A673 (cell line): Measurements from ENCODE around the gene ADAMTSL2.

Source experiments
- EZH2 ChIP-seq: fragments of 200-600 bp; sonication (generic); IDR thresholded peaks from 2 replicates; pipeline ENCODE4 v1.6.1; 2017; ENCODE audit warnings: borderline replicate concordance, low read depth, mild to moderate bottlenecking, mixed read lengths, antibody characterized with exemption, low read length; ENCODE audit not compliant: poor library complexity, severe bottlenecking
- TF ChIP-seq, protein P1 (sequence below): fragments of 300-800, 200-600 bp; sonication (generic); conservative IDR thresholded peaks from 2 replicates; pipeline ENCODE4 v1.5.1; 2017; ENCODE audit warnings: low read depth, mild to moderate bottlenecking, antibody characterized with exemption, low read length, moderate library complexity, mixed read lengths

DNA sequence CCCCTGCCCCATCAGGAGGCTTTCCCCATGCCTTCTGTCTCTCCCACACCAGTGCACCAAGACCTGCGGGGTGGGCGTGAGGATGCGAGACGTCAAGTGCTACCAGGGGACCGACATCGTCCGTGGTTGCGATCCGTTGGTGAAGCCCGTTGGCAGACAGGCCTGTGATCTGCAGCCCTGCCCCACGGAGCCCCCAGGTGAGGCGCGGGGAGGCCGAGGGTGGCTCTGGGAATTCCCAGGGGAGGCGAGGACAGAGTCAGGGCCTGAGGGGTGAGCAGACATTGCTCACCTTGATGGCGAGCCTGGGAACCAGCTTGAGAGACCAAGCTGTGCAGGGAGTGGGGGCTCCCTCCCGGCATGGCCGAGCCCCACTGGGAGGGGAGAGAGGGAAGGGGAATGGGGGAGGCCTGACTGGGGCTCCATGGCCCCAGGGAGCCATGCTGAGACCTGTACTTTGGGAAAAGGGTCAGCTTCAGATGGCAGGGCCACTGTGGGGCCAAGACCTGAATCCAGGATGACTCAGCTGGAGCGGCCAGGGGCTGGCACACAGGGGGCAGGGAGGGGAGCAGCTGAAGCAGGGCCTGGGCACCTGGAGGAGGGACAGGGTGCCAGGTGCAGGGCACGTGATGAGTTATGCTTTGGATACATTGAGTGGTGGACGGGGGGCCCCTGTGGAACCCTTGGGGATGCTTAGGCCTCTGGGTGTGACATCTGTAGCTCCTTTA lies 39.4 kb downstream of the ADAMTSL2 start:
- TF ChIP-seq, protein P1, sequence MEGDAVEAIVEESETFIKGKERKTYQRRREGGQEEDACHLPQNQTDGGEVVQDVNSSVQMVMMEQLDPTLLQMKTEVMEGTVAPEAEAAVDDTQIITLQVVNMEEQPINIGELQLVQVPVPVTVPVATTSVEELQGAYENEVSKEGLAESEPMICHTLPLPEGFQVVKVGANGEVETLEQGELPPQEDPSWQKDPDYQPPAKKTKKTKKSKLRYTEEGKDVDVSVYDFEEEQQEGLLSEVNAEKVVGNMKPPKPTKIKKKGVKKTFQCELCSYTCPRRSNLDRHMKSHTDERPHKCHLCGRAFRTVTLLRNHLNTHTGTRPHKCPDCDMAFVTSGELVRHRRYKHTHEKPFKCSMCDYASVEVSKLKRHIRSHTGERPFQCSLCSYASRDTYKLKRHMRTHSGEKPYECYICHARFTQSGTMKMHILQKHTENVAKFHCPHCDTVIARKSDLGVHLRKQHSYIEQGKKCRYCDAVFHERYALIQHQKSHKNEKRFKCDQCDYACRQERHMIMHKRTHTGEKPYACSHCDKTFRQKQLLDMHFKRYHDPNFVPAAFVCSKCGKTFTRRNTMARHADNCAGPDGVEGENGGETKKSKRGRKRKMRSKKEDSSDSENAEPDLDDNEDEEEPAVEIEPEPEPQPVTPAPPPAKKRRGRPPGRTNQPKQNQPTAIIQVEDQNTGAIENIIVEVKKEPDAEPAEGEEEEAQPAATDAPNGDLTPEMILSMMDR = no peak
- TF ChIP-seq EZH2 = no peak
